Keratinocyte (primary cell): ENCODE results near the gene PIGS.

Experiments
- EZH2 ChIP-seq: IDR thresholded peaks from one replicate; pipeline ENCODE4 v1.6.1; 2012; ENCODE audit warnings: inconsistent platforms, mild to moderate bottlenecking, low read length, moderate library complexity
- TF ChIP-seq, protein P1 (sequence below), 3 experiments: IDR thresholded peaks in 1 of 3; conservative IDR thresholded peaks in 1 of 3; optimal IDR thresholded peaks in 1 of 3; 2 replicates in 2 of 3; 3 replicates in 1 of 3; pipeline versions ENCODE3 to v1.5.1; 2011; ENCODE audit warnings: low read length in 3 of 3, mild to moderate bottlenecking in 3 of 3, moderate library complexity in 2 of 3, control low read depth in 1 of 3, inconsistent platforms in 1 of 3; ENCODE audit not compliant: insufficient read depth in 2 of 3; ENCODE audit errors: extremely low read depth in 1 of 3

DNA sequence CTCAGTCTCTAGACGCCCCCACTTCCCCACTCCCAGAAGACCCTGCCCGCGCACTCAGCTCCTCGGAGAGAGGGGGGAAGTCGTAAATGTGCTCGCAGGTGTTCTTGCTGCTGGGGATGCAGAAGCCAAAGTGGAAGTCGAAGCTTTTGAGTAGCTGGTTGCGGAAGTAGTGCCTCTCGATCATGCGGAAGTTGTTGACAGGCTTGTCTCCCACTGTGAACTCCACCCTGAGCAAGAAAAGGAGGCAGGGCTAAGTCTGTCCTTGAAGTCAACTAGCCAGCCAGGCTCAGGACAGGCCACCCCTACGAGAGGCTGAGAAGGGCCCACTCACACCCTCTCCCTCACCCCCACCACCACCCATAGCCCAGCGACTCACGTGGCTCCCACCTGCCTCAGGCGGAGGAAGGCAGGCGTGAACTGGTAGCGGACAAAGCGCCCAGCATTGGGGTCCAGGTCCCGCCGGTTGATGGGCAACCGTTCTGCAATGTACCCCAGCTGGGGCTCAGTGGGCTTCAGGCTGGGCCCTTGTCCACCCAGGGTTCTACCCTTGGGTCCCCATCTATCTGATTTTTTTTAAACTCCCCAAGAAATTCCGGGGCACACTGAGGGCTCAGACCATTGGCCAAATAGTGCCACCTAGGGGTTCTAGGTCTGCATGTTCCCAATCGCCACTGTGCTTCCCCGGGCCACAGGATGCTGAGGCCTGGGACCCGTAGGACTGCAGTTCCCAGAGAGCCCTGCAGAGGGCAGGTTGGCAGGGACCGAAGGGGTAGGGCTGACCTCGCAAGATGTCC, 23.5 kb downstream of the PIGS start:
- TF ChIP-seq, protein P1, sequence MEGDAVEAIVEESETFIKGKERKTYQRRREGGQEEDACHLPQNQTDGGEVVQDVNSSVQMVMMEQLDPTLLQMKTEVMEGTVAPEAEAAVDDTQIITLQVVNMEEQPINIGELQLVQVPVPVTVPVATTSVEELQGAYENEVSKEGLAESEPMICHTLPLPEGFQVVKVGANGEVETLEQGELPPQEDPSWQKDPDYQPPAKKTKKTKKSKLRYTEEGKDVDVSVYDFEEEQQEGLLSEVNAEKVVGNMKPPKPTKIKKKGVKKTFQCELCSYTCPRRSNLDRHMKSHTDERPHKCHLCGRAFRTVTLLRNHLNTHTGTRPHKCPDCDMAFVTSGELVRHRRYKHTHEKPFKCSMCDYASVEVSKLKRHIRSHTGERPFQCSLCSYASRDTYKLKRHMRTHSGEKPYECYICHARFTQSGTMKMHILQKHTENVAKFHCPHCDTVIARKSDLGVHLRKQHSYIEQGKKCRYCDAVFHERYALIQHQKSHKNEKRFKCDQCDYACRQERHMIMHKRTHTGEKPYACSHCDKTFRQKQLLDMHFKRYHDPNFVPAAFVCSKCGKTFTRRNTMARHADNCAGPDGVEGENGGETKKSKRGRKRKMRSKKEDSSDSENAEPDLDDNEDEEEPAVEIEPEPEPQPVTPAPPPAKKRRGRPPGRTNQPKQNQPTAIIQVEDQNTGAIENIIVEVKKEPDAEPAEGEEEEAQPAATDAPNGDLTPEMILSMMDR (optimal IDR thresholded peaks at IDR 0.05 in 1 of 3, IDR thresholded peaks at IDR 0.05 in 1 of 3, conservative IDR thresholded peaks at IDR 0.05 in 1 of 3; ENCODE audit: extremely low read depth in 1 of 3, insufficient read depth in 2 of 3, low read length in 3 of 3): peak; percentile 84 to 92 (median 84)
- no peak for TF ChIP-seq EZH2
